ENCODE results near the gene SLC25A42. TPM values are rescaled to one million over a fixed set of nuclear protein-coding genes. Genes with fewer than 3 reads are reported as not detected.

Gene SLC25A42
- total and polyA plus RNA-seq, 2 of the 13 experiments (the other 11 are each of a cell fraction or from before 2014, with no cell fraction given): 12.8 to 18.3 TPM

GRCh38 chr19:19063183-19064097, at the start of gene SLC25A42 (continued):
- TF ChIP-seq IRF2 (CRISPR knock-in tag; IDR thresholded peaks at IDR 0.05): peak; percentile 33; the same call in 1 of the 2 replicates
- no peak for TF ChIP-seq ZNF333 (CRISPR knock-in tag; IDR thresholded peaks at IDR 0.05; ENCODE audit: borderline replicate concordance)
- TF ChIP-seq, protein P1, sequence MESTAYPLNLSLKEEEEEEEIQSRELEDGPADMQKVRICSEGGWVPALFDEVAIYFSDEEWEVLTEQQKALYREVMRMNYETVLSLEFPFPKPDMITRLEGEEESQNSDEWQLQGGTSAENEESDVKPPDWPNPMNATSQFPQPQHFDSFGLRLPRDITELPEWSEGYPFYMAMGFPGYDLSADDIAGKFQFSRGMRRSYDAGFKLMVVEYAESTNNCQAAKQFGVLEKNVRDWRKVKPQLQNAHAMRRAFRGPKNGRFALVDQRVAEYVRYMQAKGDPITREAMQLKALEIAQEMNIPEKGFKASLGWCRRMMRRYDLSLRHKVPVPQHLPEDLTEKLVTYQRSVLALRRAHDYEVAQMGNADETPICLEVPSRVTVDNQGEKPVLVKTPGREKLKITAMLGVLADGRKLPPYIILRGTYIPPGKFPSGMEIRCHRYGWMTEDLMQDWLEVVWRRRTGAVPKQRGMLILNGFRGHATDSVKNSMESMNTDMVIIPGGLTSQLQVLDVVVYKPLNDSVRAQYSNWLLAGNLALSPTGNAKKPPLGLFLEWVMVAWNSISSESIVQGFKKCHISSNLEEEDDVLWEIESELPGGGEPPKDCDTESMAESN (CRISPR knock-in tag; conservative IDR thresholded peaks at IDR 0.05): peak; percentile 42; the same call in 1 of the 2 replicates
- TF ChIP-seq PAXIP1 (CRISPR knock-in tag; conservative IDR thresholded peaks at IDR 0.05): peak; percentile 77
- no peak for TF ChIP-seq HOXA9 (CRISPR knock-in tag; IDR thresholded peaks at IDR 0.05; ENCODE audit: borderline replicate concordance)
- TF ChIP-seq, protein P2, sequence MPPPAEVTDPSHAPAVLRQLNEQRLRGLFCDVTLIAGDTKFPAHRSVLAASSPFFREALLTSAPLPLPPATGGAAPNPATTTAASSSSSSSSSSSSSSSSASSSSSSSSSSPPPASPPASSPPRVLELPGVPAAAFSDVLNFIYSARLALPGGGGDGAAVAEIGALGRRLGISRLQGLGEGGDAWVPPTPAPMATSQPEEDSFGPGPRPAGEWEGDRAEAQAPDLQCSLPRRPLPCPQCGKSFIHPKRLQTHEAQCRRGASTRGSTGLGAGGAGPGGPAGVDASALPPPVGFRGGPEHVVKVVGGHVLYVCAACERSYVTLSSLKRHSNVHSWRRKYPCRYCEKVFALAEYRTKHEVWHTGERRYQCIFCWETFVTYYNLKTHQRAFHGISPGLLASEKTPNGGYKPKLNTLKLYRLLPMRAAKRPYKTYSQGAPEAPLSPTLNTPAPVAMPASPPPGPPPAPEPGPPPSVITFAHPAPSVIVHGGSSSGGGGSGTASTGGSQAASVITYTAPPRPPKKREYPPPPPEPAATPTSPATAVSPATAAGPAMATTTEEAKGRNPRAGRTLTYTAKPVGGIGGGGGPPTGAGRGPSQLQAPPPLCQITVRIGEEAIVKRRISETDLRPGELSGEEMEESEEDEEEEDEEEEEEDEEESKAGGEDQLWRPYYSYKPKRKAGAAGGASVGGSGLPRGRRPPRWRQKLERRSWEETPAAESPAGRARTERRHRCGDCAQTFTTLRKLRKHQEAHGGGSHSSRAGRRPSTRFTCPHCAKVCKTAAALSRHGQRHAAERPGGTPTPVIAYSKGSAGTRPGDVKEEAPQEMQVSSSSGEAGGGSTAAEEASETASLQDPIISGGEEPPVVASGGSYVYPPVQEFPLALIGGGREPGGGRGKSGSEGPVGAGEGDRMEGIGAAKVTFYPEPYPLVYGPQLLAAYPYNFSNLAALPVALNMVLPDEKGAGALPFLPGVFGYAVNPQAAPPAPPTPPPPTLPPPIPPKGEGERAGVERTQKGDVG (CRISPR knock-in tag; IDR thresholded peaks at IDR 0.05; ENCODE audit: borderline replicate concordance): peak; percentile 62; the same call in 1 of the 2 replicates
- TF ChIP-seq ZFX (CRISPR knock-in tag; IDR thresholded peaks at IDR 0.05; ENCODE audit: low read depth): peak; percentile 40
- no peak for TF ChIP-seq POLR2AphosphoS2 (IDR thresholded peaks at IDR 0.05; ENCODE audit: low read depth, low read length)
- 0 out of 2 replicates have a peak, but pooled peaks have one; percentile 14 for TF ChIP-seq ZNF143 (CRISPR knock-in tag; IDR thresholded peaks at IDR 0.05)
- peak; percentile 50; the same call in 1 of the 2 replicates for TF ChIP-seq ZFP36L1 (CRISPR knock-in tag; IDR thresholded peaks at IDR 0.05)
- 0 out of 2 replicates have a peak, but pooled peaks have one; percentile 48 for TF ChIP-seq ZNF790 (CRISPR knock-in tag; IDR thresholded peaks at IDR 0.05; ENCODE audit: borderline replicate concordance)
- TF ChIP-seq, protein P3, sequence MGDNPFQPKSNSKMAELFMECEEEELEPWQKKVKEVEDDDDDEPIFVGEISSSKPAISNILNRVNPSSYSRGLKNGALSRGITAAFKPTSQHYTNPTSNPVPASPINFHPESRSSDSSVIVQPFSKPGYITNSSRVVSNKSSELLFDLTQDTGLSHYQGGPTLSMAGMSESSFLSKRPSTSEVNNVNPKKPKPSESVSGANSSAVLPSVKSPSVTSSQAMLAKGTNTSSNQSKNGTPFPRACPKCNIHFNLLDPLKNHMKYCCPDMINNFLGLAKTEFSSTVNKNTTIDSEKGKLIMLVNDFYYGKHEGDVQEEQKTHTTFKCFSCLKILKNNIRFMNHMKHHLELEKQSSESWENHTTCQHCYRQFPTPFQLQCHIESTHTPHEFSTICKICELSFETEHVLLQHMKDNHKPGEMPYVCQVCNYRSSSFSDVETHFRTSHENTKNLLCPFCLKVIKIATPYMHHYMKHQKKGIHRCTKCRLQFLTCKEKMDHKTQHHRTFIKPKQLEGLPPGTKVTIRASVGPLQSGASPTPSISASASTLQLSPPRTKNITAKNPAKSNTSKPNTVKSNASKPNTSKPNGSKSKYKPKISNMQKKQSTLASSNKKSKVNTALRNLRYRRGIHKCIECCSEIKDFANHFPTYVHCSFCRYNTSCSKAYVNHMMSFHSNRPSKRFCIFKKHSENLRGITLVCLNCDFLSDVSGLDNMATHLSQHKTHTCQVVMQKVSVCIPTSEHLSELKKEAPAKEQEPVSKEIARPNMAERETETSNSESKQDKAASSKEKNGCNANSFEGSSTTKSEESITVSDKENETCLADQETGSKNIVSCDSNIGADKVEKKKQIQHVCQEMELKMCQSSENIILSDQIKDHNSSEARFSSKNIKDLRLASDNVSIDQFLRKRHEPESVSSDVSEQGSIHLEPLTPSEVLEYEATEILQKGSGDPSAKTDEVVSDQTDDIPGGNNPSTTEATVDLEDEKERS (CRISPR knock-in tag; IDR thresholded peaks at IDR 0.05): no peak
- TF ChIP-seq GABPA (IDR thresholded peaks at IDR 0.05; ENCODE audit: low read depth, low read length): no peak
- no peak for TF ChIP-seq GABPA (CRISPR knock-in tag; IDR thresholded peaks at IDR 0.05; ENCODE audit: low read depth)

Data from HepG2 (cell line).